Small intestine (tissue), 7 donors: ENCODE results near the gene LRRC3. TPM values are rescaled to one million over a fixed set of nuclear protein-coding genes. Genes with fewer than 3 reads are reported as not detected.

Source experiments
- DNase-seq, 2 donors: peaks; one replicate each; pipeline versions ENCODE4 v3.0.0 to v3.0.0-alpha.2; 2013
- FAIRE-seq: peaks from 2 replicates; lab custom pipeline; 2012; peaks lifted over from hg19 to GRCh38; lab: Jason Lieb, UNC
- H3K27ac ChIP-seq, 3 donors: one replicate each; pipeline ENCODE4 v1.5.1; 2013; ENCODE audit warnings: low read length in 2 of 3, mild to moderate bottlenecking in 2 of 3, control low read depth in 1 of 3, inconsistent platforms in 1 of 3, low read depth in 1 of 3, moderate library complexity in 1 of 3
- H3K27me3 ChIP-seq, 3 donors: one replicate each; pipeline ENCODE4 v1.6.1; 2013; ENCODE audit warnings: low read length in 3 of 3, inconsistent platforms in 1 of 3; ENCODE audit not compliant: control insufficient read depth in 3 of 3, insufficient read depth in 3 of 3
- H3K36me3 ChIP-seq, 3 donors: one replicate each; pipeline ENCODE4 v1.6.1; 2013; ENCODE audit warnings: low read length in 3 of 3, inconsistent platforms in 1 of 3, low read depth in 1 of 3, mild to moderate bottlenecking in 1 of 3, moderate library complexity in 1 of 3; ENCODE audit not compliant: control insufficient read depth in 3 of 3, insufficient read depth in 2 of 3
- H3K4me1 ChIP-seq, 3 donors: one replicate each; pipeline ENCODE4 v1.6.1; 2013; ENCODE audit warnings: low read length in 2 of 3, inconsistent platforms in 1 of 3, low read depth in 1 of 3, mild to moderate bottlenecking in 1 of 3, moderate library complexity in 1 of 3; ENCODE audit not compliant: control insufficient read depth in 3 of 3, insufficient read depth in 2 of 3
- H3K4me3 ChIP-seq, 3 donors: one replicate each; pipeline ENCODE4 v1.5.1; 2013; ENCODE audit warnings: low read length in 3 of 3, control low read depth in 1 of 3, inconsistent platforms in 1 of 3, low read depth in 1 of 3, mild to moderate bottlenecking in 1 of 3, moderate library complexity in 1 of 3
- H3K9me3 ChIP-seq, 2 donors: one replicate each; pipeline ENCODE4 v1.6.1; 2013; ENCODE audit warnings: low read depth in 1 of 2, low read length in 1 of 2; ENCODE audit not compliant: control insufficient read depth in 2 of 2, insufficient read depth in 1 of 2
- WGBS, 3 donors: extraction: QIAGEN DNeasy Blood & Tissue Kit; methylation state at CpG; one replicate each; pipeline ENCODE4 v1.1.7; 2013; 5-methylcytosine and 5-hydroxymethylcytosine counted together
- polyA plus RNA-seq, 4 donors: library from polyadenylated mRNA; stranded (reverse) in 3 of 4; unstranded in 1 of 4; fragments of 200-250 nt in 3 of 4; fragments of 120-200 nt in 1 of 4; gene quantifications; one replicate each; pipeline versions ENCODE4 v1.2.1 to v1.2.3, GENCODE V29; 2013
- donor health status: healthy with polysubstance abuse.
- donor health status: control.
- donor health status: control.
- donor health status: Bipolar disorder and iron deficiency.
- donor health status: healthy.

LRRC3 gene
- polyA plus RNA-seq, 4 donors = 0.22 to 17.3 (median 1.3) TPM

DNA sequence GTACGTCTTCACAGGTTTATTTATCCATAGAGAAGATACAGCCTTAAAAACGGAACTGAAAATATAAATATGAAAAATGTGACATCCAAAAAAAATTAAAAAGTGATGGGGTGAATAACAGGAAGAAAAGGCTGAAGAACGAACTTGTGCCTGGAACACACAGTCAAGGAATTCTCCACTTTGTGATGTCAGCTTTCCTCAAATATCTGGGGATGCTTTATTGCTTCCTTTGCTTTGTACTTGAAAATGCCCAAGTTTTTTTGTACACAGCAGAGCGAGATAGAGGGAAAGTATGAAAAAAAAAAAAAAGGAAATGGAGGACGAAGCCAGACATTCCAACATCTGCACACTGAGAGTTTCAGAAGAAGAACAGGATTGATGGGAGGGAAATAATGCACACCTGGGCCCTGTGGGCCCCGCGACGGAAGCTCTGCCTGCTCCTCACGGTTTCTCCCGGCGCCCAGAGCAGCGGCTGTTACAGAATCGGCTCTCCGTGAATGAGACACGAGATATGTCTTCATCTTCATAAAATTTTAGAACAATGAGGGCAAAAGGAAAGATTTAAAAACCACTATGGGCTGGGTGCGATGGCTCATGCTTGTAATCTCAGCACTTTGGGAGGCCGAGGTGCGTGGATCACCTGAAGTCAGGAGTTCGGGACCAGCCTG lies 10.0 kb upstream of the LRRC3 start:
- 73 to 86% (median 80%) methylated on average over 19 of the region's 19 CpGs for WGBS, 3 donors
- peaks cover 0 to 3% of the 10 kb centered on the region in 2 donors for H3K9me3 ChIP-seq
- FAIRE-seq = no peak
- H3K4me3 ChIP-seq = no peak overlapping the region
- DNase-seq = no peak
- no peaks in the 10 kb centered on the region for H3K36me3 ChIP-seq
- peaks cover 0 to 5% (median 4%) of the 10 kb centered on the region in 3 donors for H3K27me3 ChIP-seq
- peaks cover 0 to 7% (median 0%) of the 10 kb centered on the region in 3 donors for H3K4me1 ChIP-seq
- no peak overlapping the region for H3K27ac ChIP-seq

DNA sequence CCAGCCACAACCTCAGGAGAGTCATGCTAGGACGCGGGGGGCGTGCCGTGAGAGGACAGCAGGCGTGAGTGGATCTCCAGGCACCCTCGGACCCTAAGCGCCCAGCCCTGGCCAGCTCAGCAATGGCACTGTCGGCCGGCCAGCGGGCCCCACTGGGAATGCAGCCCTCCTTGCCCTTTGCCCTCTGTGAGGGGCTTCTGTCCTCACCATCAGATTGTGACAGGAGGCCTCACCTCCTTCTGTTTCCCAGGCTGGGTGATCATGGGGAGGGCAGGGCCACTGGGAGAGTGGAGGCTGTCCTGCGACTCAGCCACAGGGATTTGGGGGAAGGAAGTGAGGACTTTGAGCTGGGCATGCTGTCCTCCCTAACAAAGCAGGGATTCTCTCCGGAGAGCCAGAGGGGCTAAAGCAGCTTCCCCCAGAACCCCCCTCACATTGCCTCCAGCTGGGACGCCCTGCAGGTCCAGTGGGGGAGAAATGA lies 6.6 kb upstream of the LRRC3 start:
- Histone ChIP-seq H3K4me1 (peaks cover 0 to 7% (median 0%) of the 10 kb centered on the region in 3 donors), H3K27me3 (peaks cover 0 to 9% (median 4%) of the 10 kb centered on the region in 3 donors), H3K27ac (no peak overlapping the region), H3K36me3 (no peaks in the 10 kb centered on the region), H3K4me3 (no peak overlapping the region), H3K9me3 (peaks cover 0 to 3% of the 10 kb centered on the region in 2 donors)
- FAIRE-seq (no peak), DNase-seq (peak in 1 of 2 donors; percentile 15)
- 40 to 59% (median 54%) methylated on average over 13 of the region's 13 CpGs for WGBS, 3 donors

- peaks cover 0 to 7% of the 10 kb centered on the region in 2 donors for H3K9me3 ChIP-seq
- no peak overlapping the region for H3K4me3 ChIP-seq
- FAIRE-seq (no peak), DNase-seq (no peak)
- H3K27ac ChIP-seq = no peak overlapping the region
- H3K27me3 ChIP-seq = peaks cover 0 to 9% (median 4%) of the 10 kb centered on the region in 3 donors
- WGBS, 3 donors = 46 to 66% (median 57%) methylated on average over 24 to 28 of the region's 28 CpGs
- H3K4me1 ChIP-seq = peaks cover 0 to 7% (median 0%) of the 10 kb centered on the region in 3 donors
- H3K36me3 ChIP-seq = no peaks in the 10 kb centered on the region
These were observed 5.6 kb upstream of the LRRC3 start for GRCh38 chr21:44449473-44450363.

- peaks cover 0 to 9% (median 4%) of the 10 kb centered on the region in 3 donors for H3K27me3 ChIP-seq
- no peaks in the 10 kb centered on the region for H3K36me3 ChIP-seq
- no peak for FAIRE-seq
- H3K9me3 ChIP-seq = peaks cover 0 to 7% of the 10 kb centered on the region in 2 donors
- DNase-seq = no peak
- 68 to 77% (median 71%) methylated on average over 14 of the region's 14 CpGs for WGBS, 3 donors
- H3K4me3 ChIP-seq = no peak overlapping the region
- H3K4me1 ChIP-seq = peaks cover 0 to 7% (median 0%) of the 10 kb centered on the region in 3 donors
- H3K27ac ChIP-seq = no peak overlapping the region
These were observed 4.9 kb upstream of the LRRC3 start for GRCh38 chr21:44450402-44450801.

DNA sequence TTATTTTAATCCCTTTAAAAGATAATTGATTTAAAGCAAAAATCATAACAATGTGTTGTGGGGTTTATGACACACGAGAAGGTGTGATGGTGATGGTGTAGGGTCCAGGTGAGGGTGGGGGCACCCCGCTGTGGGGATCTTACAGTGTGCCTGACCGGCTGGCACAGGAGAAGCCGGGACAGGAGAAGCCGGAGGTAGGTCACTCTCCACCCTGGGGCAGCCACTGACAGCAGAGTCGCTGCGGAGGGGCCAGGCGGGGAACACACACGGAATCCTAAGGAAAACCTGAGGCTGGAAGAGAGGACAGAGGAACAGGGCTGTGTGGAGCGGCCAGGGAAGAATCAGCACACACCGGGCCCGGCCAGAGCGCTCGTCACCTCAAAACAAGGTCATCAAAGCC lies 4.3 kb upstream of the LRRC3 start:
- H3K27me3 ChIP-seq = peaks cover 0 to 9% (median 4%) of the 10 kb centered on the region in 3 donors
- WGBS, 3 donors = 81 to 86% (median 84%) methylated on average over 14 of the region's 14 CpGs
- no peak for DNase-seq
- H3K9me3 ChIP-seq = peaks cover 0 to 7% of the 10 kb centered on the region in 2 donors
- no peaks in the 10 kb centered on the region for H3K36me3 ChIP-seq
- no peak overlapping the region for H3K4me3 ChIP-seq
- H3K4me1 ChIP-seq = peaks cover 0 to 9% (median 0%) of the 10 kb centered on the region in 3 donors
- FAIRE-seq = no peak
- H3K27ac ChIP-seq = no peak overlapping the region

- Histone ChIP-seq H3K27me3 (peaks cover 0 to 9% (median 4%) of the 10 kb centered on the region in 3 donors), H3K9me3 (peaks cover 0 to 7% of the 10 kb centered on the region in 2 donors), H3K4me3 (no peak overlapping the region), H3K27ac (no peak overlapping the region), H3K36me3 (peaks cover 0 to 14% (median 0%) of the 10 kb centered on the region in 3 donors), H3K4me1 (peaks cover 0 to 27% (median 0%) of the 10 kb centered on the region in 3 donors)
- DNase-seq = no peak
- 91 to 92% (median 92%) methylated on average over 3 of the region's 3 CpGs for WGBS, 3 donors
- no peak for FAIRE-seq
These were observed 2.2 kb upstream of the LRRC3 start for GRCh38 chr21:44453120-44453519.

DNA sequence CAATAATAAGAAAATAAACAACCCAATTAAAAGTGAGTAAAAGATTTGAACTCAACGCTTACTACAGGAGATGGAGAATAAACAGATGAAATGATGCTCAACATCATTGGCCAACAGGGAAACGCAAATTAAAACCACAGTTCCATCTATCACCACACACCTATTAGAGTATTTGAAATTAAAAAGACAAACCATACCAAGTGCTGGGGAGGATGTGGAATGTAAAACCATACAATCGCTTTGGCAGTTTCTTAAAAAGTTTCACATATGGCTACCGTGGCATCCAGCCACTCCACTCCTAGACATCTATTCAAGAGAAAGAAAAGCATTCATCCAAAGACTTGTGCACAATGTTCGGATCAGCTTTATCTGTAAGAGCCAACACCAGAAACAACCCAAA lies 1.3 kb upstream of the LRRC3 start:
- H3K4me1 ChIP-seq = peaks cover 0 to 24% (median 2%) of the 10 kb centered on the region in 3 donors
- H3K27me3 ChIP-seq = peaks cover 0 to 9% (median 4%) of the 10 kb centered on the region in 3 donors
- no peak overlapping the region for H3K4me3 ChIP-seq
- peaks cover 0 to 18% (median 0%) of the 10 kb centered on the region in 3 donors for H3K36me3 ChIP-seq
- no peak for DNase-seq
- H3K27ac ChIP-seq = no peak overlapping the region
- peaks cover 0 to 7% of the 10 kb centered on the region in 2 donors for H3K9me3 ChIP-seq
- WGBS, 3 donors = 83 to 87% (median 85%) methylated on average over 5 of the region's 5 CpGs
- no peak for FAIRE-seq
